GM23338 (cell line): Measurements from ENCODE around the gene STPG4. TPM values are rescaled to one million over a fixed set of nuclear protein-coding genes. Genes with fewer than 3 reads are reported as not detected.

ENCODE experiments used
- ATAC-seq: fragments of 200-7000 bp; cut with Tn5 transposase; 3 replicates; pipeline ENCODE4 v1.9.1; 2020
- DNase-seq: peaks from one replicate; pipeline ENCODE4 v3.0.0-alpha.2; 2015; ENCODE audit warnings: low spot score
- H2AFZ ChIP-seq: fragments of 200-600 bp; sonication (generic); 2 replicates; pipeline ENCODE4 v1.8.0; 2016; ENCODE audit warnings: antibody characterized with exemption, mild to moderate bottlenecking, moderate library complexity
- H3F3A ChIP-seq: fragments of 200-600 bp; sonication (generic); replicated peaks from 2 replicates; pipeline ENCODE4 v1.8.0; 2017; ENCODE audit warnings: antibody characterized with exemption, mixed run types, low read depth
- H3K27ac ChIP-seq: fragments of 200-600 bp; sonication (generic); 2 replicates; pipeline ENCODE4 v1.6.1; 2016; ENCODE audit warnings: low read depth
- H3K27me3 ChIP-seq: fragments of 200-600 bp; sonication (generic); 2 replicates; pipeline ENCODE4 v1.8.0; 2016; ENCODE audit warnings: mild to moderate bottlenecking, mixed run types, moderate library complexity; ENCODE audit not compliant: insufficient read depth
- H3K36me3 ChIP-seq: fragments of 200-600 bp; sonication (generic); 2 replicates; pipeline ENCODE4 v1.8.0; 2016; ENCODE audit warnings: mild to moderate bottlenecking; ENCODE audit not compliant: insufficient read depth
- H3K4me1 ChIP-seq: fragments of 200-600 bp; sonication (generic); 2 replicates; pipeline ENCODE4 v1.8.0; 2016; ENCODE audit warnings: mild to moderate bottlenecking, moderate library complexity; ENCODE audit not compliant: insufficient read depth
- H3K4me2 ChIP-seq: fragments of 200-600 bp; sonication (generic); 2 replicates; pipeline ENCODE4 v1.7.1; 2017; ENCODE audit warnings: mixed run types
- H3K4me3 ChIP-seq: fragments of 200-600 bp; sonication (generic); 2 replicates; pipeline ENCODE4 v1.6.1; 2016; ENCODE audit warnings: mixed run types
- H3K79me2 ChIP-seq: fragments of 200-600 bp; sonication (generic); replicated peaks from 2 replicates; pipeline ENCODE4 v1.8.0; 2017; ENCODE audit warnings: mild to moderate bottlenecking; ENCODE audit not compliant: insufficient read depth
- H3K9me2 ChIP-seq: fragments of 200-600 bp; sonication (generic); 2 replicates; pipeline ENCODE4 v1.8.0; 2017; ENCODE audit not compliant: insufficient read depth
- H4K20me1 ChIP-seq: fragments of 200-600 bp; sonication (generic); replicated peaks from 2 replicates; pipeline ENCODE4 v1.8.0; 2017; ENCODE audit warnings: mild to moderate bottlenecking; ENCODE audit not compliant: insufficient read depth
- H3K27ac Mint-ChIP-seq: 2 replicates; pipeline ENCODE4 v1.8.0; 2020; ENCODE audit warnings: inconsistent platforms, mild to moderate bottlenecking, moderate library complexity, mixed read lengths
- H3K27me3 Mint-ChIP-seq: 3 replicates; pipeline ENCODE4 v1.8.0; 2022; ENCODE audit warnings: low read depth, mild to moderate bottlenecking, moderate library complexity, mixed read lengths, inconsistent platforms; ENCODE audit not compliant: insufficient read depth, poor library complexity
- H3K36me3 Mint-ChIP-seq: 3 replicates; pipeline ENCODE4 v1.8.0; 2021; ENCODE audit warnings: low read depth, mild to moderate bottlenecking, inconsistent platforms, moderate library complexity, mixed read lengths
- H3K4me1 Mint-ChIP-seq: 3 replicates; pipeline ENCODE4 v1.8.0; 2020; ENCODE audit warnings: mild to moderate bottlenecking, inconsistent platforms, mixed read lengths
- H3K4me3 Mint-ChIP-seq: 3 replicates; pipeline ENCODE4 v1.8.0; 2021; ENCODE audit warnings: moderate library complexity, mild to moderate bottlenecking, inconsistent platforms, mixed read lengths
- H3K9me3 Mint-ChIP-seq: 3 replicates; pipeline ENCODE4 v1.8.0; 2020; ENCODE audit warnings: moderate library complexity, mild to moderate bottlenecking, inconsistent platforms, mixed read lengths
- EZH2 ChIP-seq: fragments of 200-600 bp; sonication (generic); IDR thresholded peaks from one replicate; pipeline ENCODE4 v1.8.0; 2017; ENCODE audit warnings: antibody characterized with exemption, mild to moderate bottlenecking, low read depth; ENCODE audit not compliant: unreplicated experiment
- JUNB ChIP-seq: IDR thresholded peaks from one replicate; pipeline ENCODE4 v1.6.1; 2016; ENCODE audit warnings: antibody characterized with exemption; ENCODE audit not compliant: unreplicated experiment
- NANOG ChIP-seq: IDR thresholded peaks from 2 replicates; pipeline ENCODE4 v1.6.1; 2016; ENCODE audit warnings: antibody characterized with exemption, borderline replicate concordance
- POLR2AphosphoS5 ChIP-seq: IDR thresholded peaks from 2 replicates; pipeline ENCODE4 v1.6.1; 2016; ENCODE audit warnings: antibody characterized with exemption, low read depth
- STAT1 ChIP-seq: IDR thresholded peaks from one replicate; pipeline ENCODE4 v1.6.1; 2016; ENCODE audit warnings: antibody characterized with exemption; ENCODE audit not compliant: unreplicated experiment
- ZNF114 ChIP-seq: fragments of 250-450 bp; sonication (Bioruptor Pico); IDR thresholded peaks from 2 replicates; pipeline ENCODE4 v1.5.0; 2020; ENCODE audit warnings: mild to moderate bottlenecking, moderate library complexity
- ZNF331 ChIP-seq: fragments of 250-450 bp; sonication (Bioruptor Pico); IDR thresholded peaks from 2 replicates; pipeline ENCODE4 v1.5.0; 2020; ENCODE audit warnings: low read depth, mild to moderate bottlenecking, moderate library complexity
- polyA plus RNA-seq: library from polyadenylated mRNA; unstranded; fragments of >200 nt; fragmentation: Nextera tagmentation; extraction: Ambion mirVana; gene quantifications from 2 replicates; pipeline ENCODE4 v1.2.1, GENCODE V29; 2016
- total RNA-seq: library from RNA; depleted of rRNA; stranded (reverse); fragments of >200 nt; shearing (Covaris generic); gene quantifications from 2 replicates; pipeline ENCODE4 v1.2.3, GENCODE V29; 2014
- TF ChIP-seq, protein P1 (sequence below): IDR thresholded peaks from 2 replicates; pipeline ENCODE4 v1.6.1; 2016; ENCODE audit warnings: antibody characterized with exemption
- TF ChIP-seq, protein P2 (sequence below), 2 experiments: fragments of 200-600 bp in 1 of 2; sonication (generic) in 1 of 2; conservative IDR thresholded peaks; 2 replicates each; pipeline versions ENCODE4 v1.5.1 to v1.6.1; 2016 to 2017; ENCODE audit warnings: antibody characterized with exemption in 2 of 2, low read depth in 2 of 2, mild to moderate bottlenecking in 2 of 2, moderate library complexity in 1 of 2
- TF ChIP-seq, protein P3 (sequence below): IDR thresholded peaks from one replicate; pipeline ENCODE4 v1.6.1; 2018; ENCODE audit warnings: antibody characterized with exemption; ENCODE audit not compliant: unreplicated experiment

The STPG4 gene
- total and polyA plus RNA-seq, 2 experiments from 2014 or later = 0.28 TPM; not detected in 1

DNA sequence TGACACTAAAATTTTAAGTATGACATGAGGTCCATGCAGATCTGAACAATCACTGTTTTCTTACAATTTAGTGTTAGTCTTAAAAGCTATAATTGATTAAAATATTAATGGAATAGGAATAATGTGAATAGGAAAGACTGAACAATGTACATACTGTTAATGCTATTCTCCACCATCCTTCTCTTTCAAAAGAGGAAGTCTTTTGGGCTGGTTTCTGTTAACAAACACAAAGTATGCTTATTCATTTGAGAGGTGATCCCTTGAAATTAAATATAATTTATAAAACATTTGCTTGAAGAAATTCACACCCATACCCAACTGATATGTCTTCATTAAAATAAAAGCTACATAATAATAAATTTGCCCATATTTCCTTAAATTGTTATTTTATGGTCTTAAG, 2.3 kb downstream of the STPG4 start:
- H3K4me3 ChIP-seq = no peak overlapping the region
- H3K4me3 Mint-ChIP-seq = no peak overlapping the region
- H3K4me2 ChIP-seq = no peak overlapping the region
- H3K4me1 Mint-ChIP-seq = no peaks in the 10 kb centered on the region; the same call in 2 of the 3 replicates
- no peaks in the 10 kb centered on the region for H3K9me2 ChIP-seq
- no peak overlapping the region for H2AFZ ChIP-seq
- H3K36me3 ChIP-seq = peaks cover 7% of the 10 kb centered on the region
- peaks cover 11% of the 10 kb centered on the region for H3K36me3 Mint-ChIP-seq
- no peak for DNase-seq
- TF ChIP-seq, protein P1, sequence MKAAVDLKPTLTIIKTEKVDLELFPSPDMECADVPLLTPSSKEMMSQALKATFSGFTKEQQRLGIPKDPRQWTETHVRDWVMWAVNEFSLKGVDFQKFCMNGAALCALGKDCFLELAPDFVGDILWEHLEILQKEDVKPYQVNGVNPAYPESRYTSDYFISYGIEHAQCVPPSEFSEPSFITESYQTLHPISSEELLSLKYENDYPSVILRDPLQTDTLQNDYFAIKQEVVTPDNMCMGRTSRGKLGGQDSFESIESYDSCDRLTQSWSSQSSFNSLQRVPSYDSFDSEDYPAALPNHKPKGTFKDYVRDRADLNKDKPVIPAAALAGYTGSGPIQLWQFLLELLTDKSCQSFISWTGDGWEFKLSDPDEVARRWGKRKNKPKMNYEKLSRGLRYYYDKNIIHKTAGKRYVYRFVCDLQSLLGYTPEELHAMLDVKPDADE = no peak
- TF ChIP-seq, protein P2, sequence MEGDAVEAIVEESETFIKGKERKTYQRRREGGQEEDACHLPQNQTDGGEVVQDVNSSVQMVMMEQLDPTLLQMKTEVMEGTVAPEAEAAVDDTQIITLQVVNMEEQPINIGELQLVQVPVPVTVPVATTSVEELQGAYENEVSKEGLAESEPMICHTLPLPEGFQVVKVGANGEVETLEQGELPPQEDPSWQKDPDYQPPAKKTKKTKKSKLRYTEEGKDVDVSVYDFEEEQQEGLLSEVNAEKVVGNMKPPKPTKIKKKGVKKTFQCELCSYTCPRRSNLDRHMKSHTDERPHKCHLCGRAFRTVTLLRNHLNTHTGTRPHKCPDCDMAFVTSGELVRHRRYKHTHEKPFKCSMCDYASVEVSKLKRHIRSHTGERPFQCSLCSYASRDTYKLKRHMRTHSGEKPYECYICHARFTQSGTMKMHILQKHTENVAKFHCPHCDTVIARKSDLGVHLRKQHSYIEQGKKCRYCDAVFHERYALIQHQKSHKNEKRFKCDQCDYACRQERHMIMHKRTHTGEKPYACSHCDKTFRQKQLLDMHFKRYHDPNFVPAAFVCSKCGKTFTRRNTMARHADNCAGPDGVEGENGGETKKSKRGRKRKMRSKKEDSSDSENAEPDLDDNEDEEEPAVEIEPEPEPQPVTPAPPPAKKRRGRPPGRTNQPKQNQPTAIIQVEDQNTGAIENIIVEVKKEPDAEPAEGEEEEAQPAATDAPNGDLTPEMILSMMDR (conservative IDR thresholded peaks at IDR 0.05; ENCODE audit: low read depth in 2 of 2) = no peak
- TF ChIP-seq STAT1 = no peak
- H4K20me1 ChIP-seq = no peaks in the 10 kb centered on the region; the same call in 1 of the 2 replicates
- H3K27me3 ChIP-seq = no peaks in the 10 kb centered on the region
- no peak for ATAC-seq
- no peak overlapping the region for H3K27ac Mint-ChIP-seq
- H3K9me3 Mint-ChIP-seq = no peaks in the 10 kb centered on the region
- H3F3A ChIP-seq = peaks cover 11% of the 10 kb centered on the region
- no peaks in the 10 kb centered on the region for H3K4me1 ChIP-seq
- H3K79me2 ChIP-seq = no peaks in the 10 kb centered on the region
- no peak overlapping the region for H3K27ac ChIP-seq
- peaks cover 7% of the 10 kb centered on the region for H3K27me3 Mint-ChIP-seq

DNA sequence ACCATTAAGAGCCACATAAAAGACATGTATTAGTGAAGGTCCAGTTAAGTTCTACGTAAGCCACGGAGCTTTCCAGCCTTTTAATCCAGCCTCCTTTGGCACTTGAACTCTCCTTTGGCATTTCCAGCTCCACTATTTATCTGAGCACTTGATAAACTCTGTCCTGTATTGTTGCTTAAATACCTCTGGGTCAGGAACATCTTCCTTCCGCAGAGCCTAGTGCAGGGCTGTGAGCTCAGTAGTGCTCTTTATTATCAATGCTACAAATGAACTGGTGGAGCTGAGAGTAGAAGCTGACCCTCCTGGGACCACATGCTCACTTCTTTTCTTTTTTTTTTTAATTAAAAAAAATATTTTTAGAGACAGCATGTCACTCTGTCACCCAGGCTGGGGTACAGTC, 4.9 kb downstream of the STPG4 start:
- Histone ChIP-seq H3K36me3 (peaks cover 7% of the 10 kb centered on the region), H3K9me2 (no peaks in the 10 kb centered on the region), H3K4me3 (no peak overlapping the region), H2AFZ (no peak overlapping the region), H3K27ac (no peak overlapping the region), H4K20me1 (no peaks in the 10 kb centered on the region; the same call in 1 of the 2 replicates), H3K4me1 (no peaks in the 10 kb centered on the region), H3F3A (no peaks in the 10 kb centered on the region; the same call in none of the 2 replicates), H3K79me2 (no peaks in the 10 kb centered on the region), H3K27me3 (no peaks in the 10 kb centered on the region), H3K4me2 (no peak overlapping the region)
- Mint-ChIP-seq H3K4me1 (no peaks in the 10 kb centered on the region; the same call in 2 of the 3 replicates), H3K9me3 (no peaks in the 10 kb centered on the region), H3K36me3 (peaks cover 9% of the 10 kb centered on the region), H3K27ac (no peak overlapping the region), H3K4me3 (no peak overlapping the region), H3K27me3 (peaks cover 5% of the 10 kb centered on the region)
- DNase-seq (no peak), ATAC-seq (no peak)
- TF ChIP-seq POLR2AphosphoS5 (no peak), EZH2 (no peak), JUNB (no peak), ZNF114 (CRISPR knock-in tag) (no peak), STAT1 (no peak), ZNF331 (no peak), NANOG (no peak)
- TF ChIP-seq, protein P3, sequence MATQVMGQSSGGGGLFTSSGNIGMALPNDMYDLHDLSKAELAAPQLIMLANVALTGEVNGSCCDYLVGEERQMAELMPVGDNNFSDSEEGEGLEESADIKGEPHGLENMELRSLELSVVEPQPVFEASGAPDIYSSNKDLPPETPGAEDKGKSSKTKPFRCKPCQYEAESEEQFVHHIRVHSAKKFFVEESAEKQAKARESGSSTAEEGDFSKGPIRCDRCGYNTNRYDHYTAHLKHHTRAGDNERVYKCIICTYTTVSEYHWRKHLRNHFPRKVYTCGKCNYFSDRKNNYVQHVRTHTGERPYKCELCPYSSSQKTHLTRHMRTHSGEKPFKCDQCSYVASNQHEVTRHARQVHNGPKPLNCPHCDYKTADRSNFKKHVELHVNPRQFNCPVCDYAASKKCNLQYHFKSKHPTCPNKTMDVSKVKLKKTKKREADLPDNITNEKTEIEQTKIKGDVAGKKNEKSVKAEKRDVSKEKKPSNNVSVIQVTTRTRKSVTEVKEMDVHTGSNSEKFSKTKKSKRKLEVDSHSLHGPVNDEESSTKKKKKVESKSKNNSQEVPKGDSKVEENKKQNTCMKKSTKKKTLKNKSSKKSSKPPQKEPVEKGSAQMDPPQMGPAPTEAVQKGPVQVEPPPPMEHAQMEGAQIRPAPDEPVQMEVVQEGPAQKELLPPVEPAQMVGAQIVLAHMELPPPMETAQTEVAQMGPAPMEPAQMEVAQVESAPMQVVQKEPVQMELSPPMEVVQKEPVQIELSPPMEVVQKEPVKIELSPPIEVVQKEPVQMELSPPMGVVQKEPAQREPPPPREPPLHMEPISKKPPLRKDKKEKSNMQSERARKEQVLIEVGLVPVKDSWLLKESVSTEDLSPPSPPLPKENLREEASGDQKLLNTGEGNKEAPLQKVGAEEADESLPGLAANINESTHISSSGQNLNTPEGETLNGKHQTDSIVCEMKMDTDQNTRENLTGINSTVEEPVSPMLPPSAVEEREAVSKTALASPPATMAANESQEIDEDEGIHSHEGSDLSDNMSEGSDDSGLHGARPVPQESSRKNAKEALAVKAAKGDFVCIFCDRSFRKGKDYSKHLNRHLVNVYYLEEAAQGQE = no peak
- TF ChIP-seq, protein P1 = no peak
